ENCODE data around the gene MRPL34.

MRPL34 gene

DNA sequence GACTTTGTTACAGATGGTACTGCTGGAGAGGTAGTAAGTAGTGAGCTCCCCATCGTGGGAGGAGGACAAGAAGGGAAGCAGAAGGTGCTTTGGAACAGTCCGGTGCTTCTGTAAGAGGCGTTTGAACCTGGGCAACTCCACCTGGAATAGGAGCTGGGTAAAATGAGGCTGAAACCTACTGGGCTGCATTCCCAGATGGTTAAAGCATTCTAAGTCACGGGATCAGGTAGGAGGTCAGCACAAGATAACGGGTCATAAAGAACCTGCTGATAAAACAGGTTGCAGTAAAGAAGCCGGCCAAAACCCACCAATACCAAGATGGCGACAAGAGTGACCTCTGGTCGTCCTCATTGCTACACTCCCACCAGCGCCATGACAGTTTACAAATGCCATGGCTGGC lies 18.9 kb upstream of the MRPL34 start:
- Histone ChIP-seq H3K4me3 (ENCODE audit: low read length) (no peak overlapping the region), H3K27ac (ENCODE audit: low read length) (no peak overlapping the region)

DNA sequence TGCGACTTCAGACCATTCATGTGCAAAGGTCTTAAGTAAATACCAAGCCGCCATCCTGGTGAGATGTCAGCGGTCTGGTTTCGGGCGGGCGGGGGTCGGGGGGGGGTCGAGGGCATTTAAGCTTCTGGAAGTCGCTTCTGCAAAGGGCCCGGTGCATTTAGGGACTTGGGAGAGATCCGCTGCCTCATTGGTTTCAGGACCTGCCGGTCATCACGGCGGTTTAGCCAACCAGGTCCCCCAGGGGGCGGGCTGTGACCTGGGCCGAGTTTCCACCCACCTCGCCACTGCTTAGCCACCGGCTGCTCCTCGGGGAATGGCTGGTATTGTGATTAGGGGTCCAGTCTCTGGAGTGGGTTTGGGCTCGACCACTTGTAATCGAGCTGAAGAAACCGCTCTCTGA lies 16.2 kb upstream of the MRPL34 start:
- Histone ChIP-seq H3K9me3 (ENCODE audit: insufficient read depth, low read length) (no peaks in the 10 kb centered on the region), H4K20me1 (ENCODE audit: insufficient read depth, low read length) (no peaks in the 10 kb centered on the region), H2AFZ (ENCODE audit: low read depth, low read length) (no peak overlapping the region), H3K4me3 (ENCODE audit: low read length) (no peak overlapping the region), H3K79me2 (ENCODE audit: low read length) (no peaks in the 10 kb centered on the region), H3K9ac (ENCODE audit: low read length) (no peak overlapping the region), H3K4me1 (ENCODE audit: low read length) (peaks cover 5% of the 10 kb centered on the region; the same call in 1 of the 2 replicates), H3K27ac (ENCODE audit: low read length) (no peak overlapping the region), H3K36me3 (replicated peaks; ENCODE audit: low read depth, low read length) (peaks cover 7% of the 10 kb centered on the region), H3K4me2 (ENCODE audit: low read length) (no peak overlapping the region), H3K27me3 (ENCODE audit: low read depth, low read length) (no peaks in the 10 kb centered on the region)
- TF ChIP-seq EZH2phosphoT487 (IDR thresholded peaks at IDR 0.05; ENCODE audit: low read depth): no peak
- TF ChIP-seq, protein P1, sequence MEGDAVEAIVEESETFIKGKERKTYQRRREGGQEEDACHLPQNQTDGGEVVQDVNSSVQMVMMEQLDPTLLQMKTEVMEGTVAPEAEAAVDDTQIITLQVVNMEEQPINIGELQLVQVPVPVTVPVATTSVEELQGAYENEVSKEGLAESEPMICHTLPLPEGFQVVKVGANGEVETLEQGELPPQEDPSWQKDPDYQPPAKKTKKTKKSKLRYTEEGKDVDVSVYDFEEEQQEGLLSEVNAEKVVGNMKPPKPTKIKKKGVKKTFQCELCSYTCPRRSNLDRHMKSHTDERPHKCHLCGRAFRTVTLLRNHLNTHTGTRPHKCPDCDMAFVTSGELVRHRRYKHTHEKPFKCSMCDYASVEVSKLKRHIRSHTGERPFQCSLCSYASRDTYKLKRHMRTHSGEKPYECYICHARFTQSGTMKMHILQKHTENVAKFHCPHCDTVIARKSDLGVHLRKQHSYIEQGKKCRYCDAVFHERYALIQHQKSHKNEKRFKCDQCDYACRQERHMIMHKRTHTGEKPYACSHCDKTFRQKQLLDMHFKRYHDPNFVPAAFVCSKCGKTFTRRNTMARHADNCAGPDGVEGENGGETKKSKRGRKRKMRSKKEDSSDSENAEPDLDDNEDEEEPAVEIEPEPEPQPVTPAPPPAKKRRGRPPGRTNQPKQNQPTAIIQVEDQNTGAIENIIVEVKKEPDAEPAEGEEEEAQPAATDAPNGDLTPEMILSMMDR (IDR thresholded peaks at IDR 0.05; ENCODE audit: low read depth, low read length): no peak

More for the DNA sequence above, 18.9 kb upstream of the MRPL34 start:
- Histone ChIP-seq H3K4me2 (ENCODE audit: low read length) (no peak overlapping the region), H4K20me1 (ENCODE audit: insufficient read depth, low read length) (no peaks in the 10 kb centered on the region), H3K36me3 (replicated peaks; ENCODE audit: low read depth, low read length) (no peaks in the 10 kb centered on the region), H3K79me2 (ENCODE audit: low read length) (no peaks in the 10 kb centered on the region), H3K9ac (ENCODE audit: low read length) (no peak overlapping the region), H3K9me3 (ENCODE audit: insufficient read depth, low read length) (no peaks in the 10 kb centered on the region), H2AFZ (ENCODE audit: low read depth, low read length) (no peak overlapping the region), H3K4me1 (ENCODE audit: low read length) (peaks cover 5% of the 10 kb centered on the region), H3K27me3 (ENCODE audit: low read depth, low read length) (no peaks in the 10 kb centered on the region)
- no peak for TF ChIP-seq EZH2phosphoT487 (IDR thresholded peaks at IDR 0.05; ENCODE audit: low read depth)
- TF ChIP-seq, protein P1 (IDR thresholded peaks at IDR 0.05; ENCODE audit: low read depth, low read length): no peak

DNA sequence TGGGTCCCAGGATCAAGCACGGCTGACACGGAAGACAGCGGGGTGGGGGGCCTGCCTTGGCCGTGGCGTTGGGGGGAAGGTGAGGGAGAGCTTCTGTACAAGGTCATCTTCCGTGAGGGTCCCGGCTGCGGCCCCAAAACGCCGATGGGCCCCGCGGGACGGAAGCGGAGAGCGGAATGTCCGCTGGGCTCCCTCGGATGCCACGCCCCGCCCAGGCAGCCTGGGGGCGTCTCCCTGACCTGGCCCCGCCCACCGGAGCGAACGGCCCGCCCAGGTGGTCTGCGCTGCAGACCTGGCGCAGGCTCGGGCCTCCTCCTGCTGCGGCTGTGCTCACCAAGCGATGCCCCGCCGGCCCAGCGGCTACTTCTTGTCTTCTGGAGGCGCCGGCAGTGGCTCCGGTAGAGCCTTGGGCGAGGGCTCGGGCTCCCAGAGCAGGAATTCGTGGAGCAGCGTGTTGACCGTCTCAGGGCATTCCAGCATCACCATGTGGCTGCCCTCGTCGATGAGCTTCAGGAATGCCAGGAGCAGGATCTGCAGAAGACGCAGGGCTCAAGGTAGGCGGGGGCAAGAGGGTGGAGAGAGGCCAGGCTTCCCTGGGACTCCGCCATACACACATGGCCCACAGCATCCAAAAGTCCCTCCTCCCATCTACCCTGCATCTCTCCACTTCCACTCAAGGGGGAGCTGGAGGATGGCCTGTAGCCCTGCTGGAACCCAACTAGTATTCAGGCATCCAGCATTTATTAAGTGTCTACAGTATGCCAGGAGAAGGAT lies 13.2 kb upstream of the MRPL34 start:
- no peaks in the 10 kb centered on the region for H3K79me2 ChIP-seq (ENCODE audit: low read length)
- no peaks in the 10 kb centered on the region for H3K27me3 ChIP-seq (ENCODE audit: low read depth, low read length)
- H3K27ac ChIP-seq (ENCODE audit: low read length): peak overlapping the region; percentile 43
- H3K4me1 ChIP-seq (ENCODE audit: low read length): peaks cover 5% of the 10 kb centered on the region; the same call in 1 of the 2 replicates
- TF ChIP-seq EZH2phosphoT487 (IDR thresholded peaks at IDR 0.05; ENCODE audit: low read depth): no peak
- TF ChIP-seq, protein P1 (IDR thresholded peaks at IDR 0.05; ENCODE audit: low read depth, low read length): peak; percentile 78
- H3K9ac ChIP-seq (ENCODE audit: low read length): peak overlapping the region; percentile 73
- H3K36me3 ChIP-seq (replicated peaks; ENCODE audit: low read depth, low read length): peaks cover 15% of the 10 kb centered on the region
- peak overlapping the region; percentile 92 for H2AFZ ChIP-seq (ENCODE audit: low read depth, low read length)
- H3K4me3 ChIP-seq (ENCODE audit: low read length): peak overlapping the region; percentile 90
- no peaks in the 10 kb centered on the region for H3K9me3 ChIP-seq (ENCODE audit: insufficient read depth, low read length)
- H3K4me2 ChIP-seq (ENCODE audit: low read length): peak overlapping the region; percentile 92
- no peaks in the 10 kb centered on the region for H4K20me1 ChIP-seq (ENCODE audit: insufficient read depth, low read length)

DNA sequence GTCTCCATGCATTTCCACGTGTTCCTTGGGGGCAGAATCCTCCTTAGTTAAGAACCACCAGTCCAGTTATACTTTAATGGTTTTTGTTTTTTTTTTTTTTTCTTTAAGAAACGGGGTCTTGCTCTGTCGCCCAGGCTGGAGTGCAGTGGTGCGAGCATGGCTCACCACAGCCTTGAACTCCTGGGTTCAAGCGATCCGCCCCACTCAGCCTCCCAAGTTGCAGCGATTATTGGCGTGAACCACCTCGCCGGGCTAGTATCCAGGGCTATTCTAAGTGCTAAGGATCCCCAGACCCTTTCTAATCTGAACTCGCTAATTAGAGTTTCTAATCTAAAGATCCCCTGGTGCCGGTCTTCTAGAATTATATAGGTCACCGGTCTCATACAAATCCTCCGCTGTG lies 12.1 kb upstream of the MRPL34 start:
- Histone ChIP-seq H3K9ac (ENCODE audit: low read length) (no peak overlapping the region), H3K27me3 (ENCODE audit: low read depth, low read length) (no peaks in the 10 kb centered on the region), H3K36me3 (replicated peaks; ENCODE audit: low read depth, low read length) (peaks cover 21% of the 10 kb centered on the region), H3K4me1 (ENCODE audit: low read length) (peaks cover 5% of the 10 kb centered on the region; the same call in 1 of the 2 replicates), H3K4me3 (ENCODE audit: low read length) (no peak overlapping the region), H3K79me2 (ENCODE audit: low read length) (no peaks in the 10 kb centered on the region), H3K27ac (ENCODE audit: low read length) (no peak overlapping the region), H3K9me3 (ENCODE audit: insufficient read depth, low read length) (peaks cover 4% of the 10 kb centered on the region; the same call in 1 of the 2 replicates), H2AFZ (ENCODE audit: low read depth, low read length) (no peak overlapping the region), H4K20me1 (ENCODE audit: insufficient read depth, low read length) (no peaks in the 10 kb centered on the region), H3K4me2 (ENCODE audit: low read length) (peak overlapping the region; percentile 92)
- TF ChIP-seq EZH2phosphoT487 (IDR thresholded peaks at IDR 0.05; ENCODE audit: low read depth): no peak
- TF ChIP-seq, protein P1 (IDR thresholded peaks at IDR 0.05; ENCODE audit: low read depth, low read length): no peak
